ENCODE measurements around the gene ADAM19.

ADAM19 gene

GRCh38 chr5:157463621-157464518 lies 111.7 kb downstream of the ADAM19 start:
- no peak for DNase-seq (ENCODE audit: low spot score)

- DNase-seq (ENCODE audit: low spot score) = no peak
These were observed 112.5 kb downstream of the ADAM19 start for GRCh38 chr5:157463081-157463480.

- DNase-seq (ENCODE audit: low spot score) = no peak
These were observed 114.4 kb downstream of the ADAM19 start for GRCh38 chr5:157460921-157461792.

GRCh38 chr5:157459715-157460599 lies 115.6 kb downstream of the ADAM19 start, which contains the start of gene NIPAL4:
Gene NIPAL4 (plus strand): TSS chr5:157460213. CDS start chr5:157460321, 108 bp downstream.
- DNase-seq (ENCODE audit: low spot score) = no peak

GRCh38 chr5:157458835-157459234 lies 116.7 kb downstream of the ADAM19 start:
- DNase-seq (ENCODE audit: low spot score) = no peak

- no peak for DNase-seq (ENCODE audit: low spot score)
These were observed 118.2 kb downstream of the ADAM19 start for GRCh38 chr5:157457391-157457790.

GRCh38 chr5:157456301-157456700 lies 119.3 kb downstream of the ADAM19 start:
- no peak for DNase-seq (ENCODE audit: low spot score)

- DNase-seq (ENCODE audit: low spot score) = no peak
These were observed 120.5 kb downstream of the ADAM19 start for GRCh38 chr5:157455057-157455456.

GRCh38 chr5:157454273-157454672 lies 121.3 kb downstream of the ADAM19 start:
- no peak for DNase-seq (ENCODE audit: low spot score)

- DNase-seq (ENCODE audit: low spot score) = no peak
These were observed 123.8 kb downstream of the ADAM19 start for GRCh38 chr5:157451806-157452205.

- DNase-seq (ENCODE audit: low spot score) = no peak
These were observed 125.6 kb downstream of the ADAM19 start for GRCh38 chr5:157450024-157450423.

- no peak for DNase-seq (ENCODE audit: low spot score)
These were observed 126.4 kb downstream of the ADAM19 start for GRCh38 chr5:157449011-157449723.

GRCh38 chr5:157447201-157447637 lies 128.4 kb downstream of the ADAM19 start:
- DNase-seq (ENCODE audit: low spot score) = no peak

GRCh38 chr5:157446412-157446935 lies 129.1 kb downstream of the ADAM19 start:
- no peak for DNase-seq (ENCODE audit: low spot score)

GRCh38 chr5:157445745-157446411 lies 129.7 kb downstream of the ADAM19 start:
- DNase-seq (ENCODE audit: low spot score) = no peak

- DNase-seq (ENCODE audit: low spot score) = no peak
These were observed 131.4 kb downstream of the ADAM19 start for GRCh38 chr5:157444224-157444623.

- peak; percentile 12 for DNase-seq (ENCODE audit: low spot score)
These were observed 132.5 kb downstream of the ADAM19 start for GRCh38 chr5:157443041-157443549.

GRCh38 chr5:157434096-157434495 lies 141.5 kb downstream of the ADAM19 start:
- no peak for DNase-seq (ENCODE audit: low spot score)

GRCh38 chr5:157431544-157432200 lies 143.9 kb downstream of the ADAM19 start:
- DNase-seq (ENCODE audit: low spot score) = peak; percentile 44

Measured in SK-N-DZ (cell line).